Measurements from ENCODE around the gene RBPJL. TPM values are rescaled to one million over a fixed set of nuclear protein-coding genes. Genes with fewer than 3 reads are reported as not detected.

The RBPJL gene
- total RNA-seq, 1 experiment from 2014 or later: not detected

DNA sequence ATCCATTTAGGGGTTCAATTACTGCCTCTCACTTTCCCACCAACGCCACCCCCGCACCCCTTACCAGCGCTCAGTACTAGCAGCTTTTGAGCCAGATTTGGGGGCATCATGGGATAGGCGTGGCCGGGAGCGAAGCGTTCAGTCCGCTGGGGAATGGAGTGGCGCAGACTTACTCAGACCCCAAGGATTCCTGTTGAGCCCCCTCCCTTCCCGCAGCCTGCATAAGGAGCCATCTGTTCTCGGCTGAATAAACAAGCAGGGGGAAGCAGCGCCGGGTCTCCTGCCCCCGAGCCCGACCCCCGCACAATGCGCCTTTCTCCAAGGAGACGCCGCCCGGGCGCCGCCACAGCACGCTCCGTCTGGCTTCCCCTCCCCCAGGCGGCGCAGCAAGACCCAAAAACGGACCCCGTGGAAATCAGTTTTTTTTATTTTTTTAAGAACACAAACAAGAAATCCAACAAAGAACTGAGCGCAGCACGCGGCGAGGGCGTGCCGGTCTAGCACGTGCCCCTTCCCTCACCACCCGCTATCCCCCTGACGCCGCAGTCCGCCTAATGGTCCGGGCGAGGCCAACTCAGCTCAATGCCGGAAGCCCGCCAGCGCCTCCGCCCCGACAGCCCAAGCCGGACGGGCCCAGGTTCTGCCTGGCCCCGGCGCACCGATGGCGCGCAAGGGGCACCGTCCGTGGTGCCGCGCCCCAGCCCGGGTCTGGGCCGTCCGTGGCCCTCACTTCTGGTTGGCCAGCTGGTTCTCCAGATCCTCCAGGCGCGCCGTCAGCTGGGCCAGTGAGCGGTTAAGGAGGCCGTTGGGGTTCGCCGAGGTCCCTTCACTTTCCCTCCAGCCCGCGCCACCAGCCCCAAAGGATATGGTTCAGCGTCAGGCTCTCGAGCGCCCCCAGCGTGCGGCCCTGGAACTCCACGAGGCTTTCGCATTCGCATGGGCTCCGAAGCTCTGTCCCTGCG, 13.3 kb upstream of the RBPJL start:
- peak; percentile 58 for DNase-seq (ENCODE audit: low spot score)

DNA sequence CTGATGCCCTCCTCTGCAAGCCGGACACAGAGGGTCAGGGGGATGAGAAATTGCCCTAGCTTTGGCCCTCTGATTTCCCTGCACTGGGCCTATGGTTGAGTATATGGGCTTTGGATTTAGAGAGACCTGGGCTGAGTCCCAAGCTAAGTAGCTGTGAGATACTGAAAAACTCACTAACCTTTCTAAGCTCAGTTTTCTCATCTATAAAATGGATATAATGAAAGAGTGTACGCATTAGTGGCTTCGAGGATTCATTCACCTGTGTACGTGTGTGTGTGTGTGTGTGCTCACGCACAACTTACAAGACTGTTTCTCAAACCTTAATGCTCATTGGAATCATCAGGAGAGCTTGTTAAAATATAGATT, 12.7 kb upstream of the RBPJL start:
- DNase-seq (ENCODE audit: low spot score): no peak

DNA sequence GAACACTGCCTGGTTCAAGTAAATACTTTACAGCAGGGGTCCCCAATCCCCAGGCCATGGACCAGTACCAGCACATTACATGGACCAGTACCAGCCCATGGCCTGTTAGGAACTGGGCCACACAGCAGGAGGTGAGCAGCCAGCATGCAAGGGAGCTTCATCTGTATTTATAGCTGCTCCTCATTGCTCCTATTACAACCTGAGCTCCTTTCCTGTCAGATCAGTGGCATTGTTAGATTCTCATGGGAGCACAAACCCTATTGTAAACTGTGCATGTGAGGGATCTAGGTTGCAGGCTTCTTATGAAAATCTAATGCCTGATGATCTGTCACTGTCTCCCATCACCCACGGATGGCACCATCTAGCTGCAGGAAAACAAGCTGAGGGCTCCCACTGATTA, 12.0 kb upstream of the RBPJL start:
- no peak for DNase-seq (ENCODE audit: low spot score)

DNA sequence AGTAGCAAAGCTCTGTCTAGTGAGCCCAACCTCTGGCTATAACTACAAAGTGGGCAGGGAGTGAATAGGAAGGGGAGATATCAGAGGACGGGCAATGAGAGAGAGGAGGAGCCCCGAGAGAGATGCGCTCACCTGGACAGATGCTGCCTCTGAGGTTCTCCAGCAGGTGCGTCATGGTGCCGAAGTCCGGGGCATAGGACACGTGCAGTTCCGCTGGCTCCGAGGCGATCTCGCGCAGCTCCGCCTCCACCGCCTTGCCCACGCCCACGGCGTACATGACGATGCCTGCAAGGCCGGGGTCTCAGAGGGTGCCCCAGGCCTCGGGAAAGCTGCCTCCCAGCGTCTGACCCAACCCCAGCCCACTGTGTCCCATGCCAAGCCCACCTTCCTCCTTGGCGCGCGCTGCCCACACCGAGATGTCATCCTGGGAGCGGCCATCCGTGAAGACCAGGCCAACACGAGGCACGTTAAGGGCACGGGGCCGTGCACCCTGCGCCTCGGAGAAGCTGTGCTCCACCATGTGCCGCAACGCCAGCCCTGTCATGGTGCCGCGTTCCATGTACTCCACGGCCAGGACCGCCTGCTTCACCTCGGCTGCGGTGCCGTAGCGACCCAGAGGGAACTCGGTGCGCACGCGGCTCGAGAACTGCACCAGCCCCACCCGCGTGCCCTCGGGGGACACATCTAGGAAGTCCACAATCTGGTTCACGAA, 8.7 kb upstream of the RBPJL start:
- no peak for DNase-seq (ENCODE audit: low spot score)

DNA sequence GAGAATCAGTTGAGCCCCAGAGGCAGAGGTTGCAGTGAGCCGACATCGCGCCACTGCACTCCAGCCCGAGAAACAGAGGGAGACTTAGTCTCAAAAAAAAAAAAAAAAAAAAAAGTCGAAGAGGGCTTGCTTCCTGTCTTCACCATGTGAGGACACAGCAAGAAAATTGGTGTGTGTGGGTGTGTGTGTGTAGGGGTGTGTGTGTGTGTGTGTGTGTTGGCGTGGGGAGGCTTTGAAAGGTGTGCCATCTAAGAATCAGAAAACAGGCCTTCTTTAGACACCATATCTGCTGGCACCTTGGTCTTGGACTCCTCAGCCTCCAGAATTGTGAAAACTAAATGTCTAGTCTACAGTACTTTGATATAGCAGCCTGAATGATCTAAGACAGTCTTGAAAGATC, 6.9 kb upstream of the RBPJL start:
- DNase-seq (ENCODE audit: low spot score): no peak

DNA sequence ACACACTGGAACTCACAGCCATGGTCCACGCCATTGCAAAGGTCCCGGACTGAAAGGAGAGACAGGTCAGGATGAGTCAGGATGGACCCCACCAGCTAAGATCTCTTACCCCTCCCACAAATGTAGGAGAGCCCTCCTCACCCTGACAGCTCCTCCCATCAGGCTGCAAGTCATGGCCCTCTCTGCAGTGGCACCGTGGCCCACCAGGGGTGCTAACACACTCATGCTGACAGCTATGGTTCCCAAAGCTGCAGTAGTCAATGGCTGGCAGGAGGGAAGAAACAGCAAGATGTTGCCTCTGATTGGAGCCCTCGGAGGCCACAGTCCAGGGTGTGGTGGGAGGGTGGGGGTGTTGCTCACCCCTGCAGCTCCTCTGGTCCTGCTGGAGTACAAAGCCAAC, 5.7 kb upstream of the RBPJL start:
- DNase-seq (ENCODE audit: low spot score): peak; percentile 54

DNA sequence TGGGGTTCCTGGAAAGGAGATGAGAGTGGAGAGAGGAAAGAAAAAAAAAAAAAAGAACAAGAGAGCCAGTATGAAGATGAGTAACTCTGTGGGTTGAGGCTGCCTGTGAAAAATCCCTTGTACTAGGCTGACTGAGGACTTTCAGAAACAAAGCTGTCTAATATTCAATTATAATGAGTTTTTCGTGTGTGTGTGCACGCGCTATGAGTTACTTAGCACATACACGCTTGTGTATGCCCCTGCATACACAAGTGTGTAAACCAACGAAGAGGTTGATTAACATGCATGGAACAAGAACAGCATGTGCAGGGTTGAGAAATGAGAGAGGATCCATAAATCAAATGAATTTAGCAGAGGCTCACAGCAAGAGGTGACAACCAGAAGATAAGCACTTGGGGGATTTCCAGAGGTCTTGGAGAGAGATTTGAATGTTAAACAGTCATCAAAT, 4.8 kb upstream of the RBPJL start:
- DNase-seq (ENCODE audit: low spot score): no peak

DNA sequence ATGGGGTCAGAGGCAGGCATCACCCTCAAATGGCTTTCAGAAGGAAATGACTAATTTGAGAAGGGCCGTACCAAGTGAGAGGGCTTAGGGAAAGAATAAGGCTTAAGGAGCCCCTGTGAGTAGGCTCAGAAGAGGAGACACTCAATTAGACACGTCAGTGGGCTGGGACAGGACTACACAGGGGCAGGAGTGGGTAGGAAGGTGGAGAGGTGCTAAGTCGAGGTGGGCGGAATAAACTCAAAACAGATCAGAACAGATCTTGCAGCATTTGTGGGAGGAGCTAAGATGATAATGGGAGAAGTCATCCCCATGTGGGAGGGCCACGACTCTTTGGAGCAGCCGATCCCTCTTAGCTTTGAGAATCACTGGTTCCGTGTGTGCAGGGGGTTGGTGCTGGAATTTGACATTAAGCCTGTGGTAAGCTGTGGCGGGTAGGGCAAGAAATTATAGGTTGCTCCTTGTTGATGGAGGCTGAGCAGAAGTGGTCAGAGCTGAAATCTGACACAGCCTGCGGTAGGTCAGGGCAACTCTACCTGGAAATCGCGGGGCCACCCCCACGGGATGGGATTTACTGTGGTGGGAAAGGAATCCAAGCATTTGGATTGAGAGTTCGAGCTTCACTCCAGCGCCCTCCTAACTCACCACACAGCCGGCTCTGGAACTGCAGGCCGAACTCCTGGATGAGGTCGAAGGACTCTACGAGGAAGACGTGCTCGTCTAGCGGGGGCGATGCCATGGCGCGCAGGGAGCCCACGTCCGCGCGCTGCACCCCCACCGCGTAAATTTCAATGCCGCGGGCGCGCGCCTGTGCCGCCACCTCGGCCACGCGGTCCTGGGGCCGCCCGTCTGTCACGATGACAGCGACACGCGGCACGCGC, 2.8 kb upstream of the RBPJL start:
- no peak for DNase-seq (ENCODE audit: low spot score)

DNA sequence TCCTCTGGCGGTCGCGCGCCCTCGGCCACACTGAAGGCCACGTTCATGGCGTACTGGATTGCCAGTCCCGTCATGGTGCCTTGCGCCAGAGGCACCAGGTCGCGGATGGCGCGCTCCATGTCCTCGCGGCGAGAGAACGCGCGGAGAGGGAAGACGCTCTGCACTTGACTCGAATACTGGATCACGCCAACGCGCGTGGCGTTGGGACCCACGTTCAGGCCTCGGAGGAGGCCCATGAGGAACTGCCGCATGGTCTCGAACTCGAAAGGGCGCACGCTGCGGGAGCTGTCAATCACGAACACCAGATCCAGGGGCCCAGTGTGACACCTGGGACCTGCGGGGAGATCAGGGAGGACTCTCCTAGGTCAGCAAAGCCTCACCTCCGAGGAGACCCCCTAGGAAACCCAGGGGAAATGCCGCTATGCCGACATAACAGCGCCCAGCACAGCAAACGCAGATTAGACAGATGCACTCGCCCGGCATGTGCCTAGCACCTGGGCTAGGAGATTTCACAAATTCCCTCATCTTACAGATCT, 2.1 kb upstream of the RBPJL start:
- DNase-seq (ENCODE audit: low spot score): no peak

DNA sequence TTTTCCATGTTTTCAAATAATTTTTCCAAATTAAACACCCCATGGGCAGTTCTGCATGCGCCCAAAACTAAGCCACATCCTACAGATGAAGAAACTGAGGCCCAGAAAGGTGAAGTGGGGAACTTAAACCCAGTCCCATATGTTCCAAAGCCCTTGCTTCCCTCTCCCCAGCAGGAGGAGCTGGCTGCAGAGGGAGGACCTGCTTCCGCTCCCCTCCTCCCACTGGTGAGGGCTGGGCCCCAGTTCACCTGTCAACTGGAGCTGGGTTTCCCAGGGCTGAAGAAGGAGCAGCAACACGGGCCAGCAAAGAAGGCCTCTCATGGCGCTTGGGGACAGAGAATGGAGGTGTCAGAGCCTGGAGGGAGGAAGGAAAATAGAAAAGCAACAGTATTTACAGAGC, 1.4 kb upstream of the RBPJL start:
- no peak for DNase-seq (ENCODE audit: low spot score)

DNA sequence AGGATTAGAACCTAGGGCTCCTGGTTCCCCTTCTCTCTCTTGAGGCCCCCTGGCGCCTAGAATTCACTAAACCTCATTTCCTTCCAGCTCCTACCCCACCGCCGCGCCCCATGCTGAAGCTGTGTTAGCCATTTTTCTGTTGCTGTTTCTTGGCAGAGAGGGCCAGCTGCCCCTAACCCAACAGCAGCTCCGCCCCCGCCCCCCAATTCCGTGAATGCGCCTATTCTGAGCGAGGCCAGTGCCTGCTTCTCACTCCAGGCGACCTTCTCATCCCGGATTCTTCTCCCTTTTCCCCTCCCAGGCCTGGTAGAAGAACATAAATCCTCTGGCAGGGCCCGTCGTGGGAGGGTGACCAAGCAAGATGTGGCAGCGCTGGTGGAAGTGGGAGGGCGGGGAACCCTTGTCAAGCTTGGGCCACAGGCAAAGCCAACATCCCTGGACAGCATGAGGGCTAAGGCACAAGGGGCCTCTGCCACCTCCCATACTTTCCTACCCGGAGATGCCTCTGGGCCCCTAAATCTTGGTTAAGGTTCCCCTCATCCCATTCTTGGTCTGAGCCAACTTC, 518 bp downstream of the RBPJL start:
- no peak for DNase-seq (ENCODE audit: low spot score)

DNA sequence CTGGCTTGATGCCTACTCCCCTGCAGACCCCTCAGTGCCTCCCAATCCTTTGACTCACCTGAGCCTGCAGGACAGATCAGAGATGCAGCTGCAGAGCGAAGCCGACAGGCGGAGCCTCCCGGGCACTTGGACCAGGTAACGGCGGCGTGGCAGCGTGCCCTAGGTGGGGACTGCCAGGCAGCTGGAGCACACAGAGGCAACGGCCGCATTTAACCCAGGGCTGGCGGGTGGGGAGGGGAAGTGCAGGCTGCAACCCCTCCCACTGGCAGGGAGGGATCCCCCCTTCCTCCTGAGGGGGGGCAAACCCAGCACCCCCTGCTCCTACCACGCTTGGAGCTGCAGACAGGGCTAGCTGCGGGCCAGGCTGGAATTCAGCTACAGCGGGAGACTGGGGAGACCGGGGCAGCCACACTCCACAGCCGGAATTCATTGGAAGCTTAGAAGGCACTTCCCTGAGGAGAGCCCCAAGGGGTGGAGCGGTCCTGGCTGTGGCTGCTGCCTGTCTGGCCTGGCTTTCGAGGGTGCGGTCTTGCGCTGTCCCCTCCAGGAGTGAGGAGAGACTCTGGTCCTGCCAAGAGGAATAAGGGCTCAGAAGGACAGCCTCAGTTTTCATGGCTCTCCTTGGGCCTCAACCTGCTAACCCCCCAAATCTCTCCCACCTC, 1.6 kb downstream of the RBPJL start, which contains the start of gene MATN4:
Gene MATN4 (minus strand): TSS at position 183 of the 662 bp plus-strand sequence. CDS start 2,717 bp downstream, outside the sequence.
- DNase-seq (ENCODE audit: low spot score): no peak

DNA sequence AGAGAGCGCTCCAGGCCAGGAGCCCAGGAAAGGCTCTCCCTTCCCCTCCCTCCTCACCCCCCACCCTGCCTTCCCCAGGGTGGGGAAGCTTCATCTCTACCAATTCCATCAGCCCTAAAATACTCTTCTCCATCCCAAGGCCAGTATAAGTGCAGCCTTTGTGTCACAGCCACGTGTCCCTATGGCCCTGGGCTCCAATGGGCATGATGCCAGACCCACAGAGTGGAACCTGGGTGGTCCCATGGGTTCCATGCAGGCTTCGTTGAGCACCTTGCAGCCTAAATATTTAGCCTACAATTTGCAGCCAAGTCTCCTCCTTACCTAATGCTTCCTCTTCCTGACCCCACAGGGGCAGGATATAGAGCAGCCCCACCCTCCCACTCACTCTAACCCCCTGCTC, 2.4 kb downstream of the RBPJL start:
- DNase-seq (ENCODE audit: low spot score): no peak

DNA sequence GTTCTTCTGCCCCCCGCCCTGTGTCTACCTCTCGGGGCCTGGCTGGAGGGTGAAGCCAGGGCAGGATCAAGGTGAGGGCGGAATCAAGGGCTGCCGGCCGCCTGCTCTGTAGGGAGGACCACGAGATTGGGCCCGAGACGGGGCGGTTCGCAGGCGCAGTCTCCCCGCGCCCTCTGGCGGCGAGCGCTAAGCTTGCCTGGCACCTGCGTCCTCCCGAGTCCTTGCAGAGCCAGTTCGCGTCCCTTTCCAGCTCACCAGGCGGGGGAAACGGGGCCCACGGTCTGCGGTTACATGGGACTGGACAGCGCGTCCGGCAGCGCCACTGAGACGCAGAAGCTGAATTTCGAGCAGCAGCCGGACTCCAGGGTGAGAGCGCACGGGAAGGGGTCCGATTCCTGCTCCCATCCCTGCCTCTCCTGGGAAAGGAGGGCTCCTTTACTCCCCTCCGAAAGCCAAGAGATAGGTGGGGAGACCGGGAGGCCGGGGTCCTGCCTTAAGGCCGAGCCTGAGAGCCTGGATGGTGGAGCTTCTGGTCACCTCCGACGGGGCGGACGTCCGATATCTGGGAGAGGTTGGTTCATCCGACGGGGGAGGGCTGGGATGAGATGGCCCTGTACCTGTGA, 5.1 kb downstream of the RBPJL start:
- peak; percentile 51 for DNase-seq (ENCODE audit: low spot score)

DNA sequence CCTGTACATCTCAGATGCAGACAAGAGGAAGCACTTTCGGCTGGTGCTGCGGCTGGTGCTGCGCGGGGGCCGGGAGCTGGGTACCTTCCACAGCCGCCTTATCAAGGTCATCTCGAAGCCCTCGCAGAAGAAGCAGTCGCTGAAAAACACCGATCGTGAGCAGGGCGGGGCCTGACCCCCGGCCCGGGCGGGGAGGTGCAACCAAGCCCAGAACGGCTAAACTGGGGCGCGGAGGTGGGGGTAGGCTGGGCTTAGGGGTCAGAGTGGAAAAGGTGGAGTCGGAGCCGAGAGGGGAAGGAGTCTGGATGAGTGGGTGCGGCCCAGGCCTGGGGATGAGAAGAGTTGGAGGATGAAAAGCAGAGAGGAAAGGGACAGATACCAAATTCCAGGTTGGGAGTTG, 5.6 kb downstream of the RBPJL start:
- no peak for DNase-seq (ENCODE audit: low spot score)

DNA sequence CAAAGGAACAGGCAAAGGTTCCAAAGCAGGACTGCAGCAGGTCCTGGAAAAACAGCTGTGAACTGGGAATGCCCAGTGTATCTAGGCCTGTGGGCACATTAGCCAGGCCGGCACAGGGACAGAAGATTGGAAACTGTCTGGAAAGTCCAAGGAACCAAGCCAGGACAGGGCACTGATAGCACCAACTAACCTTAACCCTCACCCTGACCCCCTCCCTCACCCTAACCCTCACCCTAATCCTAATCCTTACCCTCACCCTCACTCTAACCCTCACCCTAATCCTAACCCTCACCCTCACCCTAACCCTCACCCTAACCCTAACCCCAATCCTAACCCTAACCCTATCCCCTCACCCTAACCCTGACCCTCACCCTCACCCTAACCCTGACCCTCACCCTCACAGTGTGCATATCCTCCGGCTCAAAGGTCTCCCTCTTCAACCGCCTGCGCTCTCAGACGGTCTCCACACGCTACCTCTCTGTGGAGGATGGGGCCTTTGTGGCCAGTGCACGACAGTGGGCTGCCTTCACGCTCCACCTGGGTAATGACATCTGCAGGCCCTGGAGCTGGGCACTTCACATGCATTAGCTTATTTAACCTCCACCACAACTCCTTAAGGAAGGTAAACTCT, 6.5 kb downstream of the RBPJL start:
- DNase-seq (ENCODE audit: low spot score): no peak

DNA sequence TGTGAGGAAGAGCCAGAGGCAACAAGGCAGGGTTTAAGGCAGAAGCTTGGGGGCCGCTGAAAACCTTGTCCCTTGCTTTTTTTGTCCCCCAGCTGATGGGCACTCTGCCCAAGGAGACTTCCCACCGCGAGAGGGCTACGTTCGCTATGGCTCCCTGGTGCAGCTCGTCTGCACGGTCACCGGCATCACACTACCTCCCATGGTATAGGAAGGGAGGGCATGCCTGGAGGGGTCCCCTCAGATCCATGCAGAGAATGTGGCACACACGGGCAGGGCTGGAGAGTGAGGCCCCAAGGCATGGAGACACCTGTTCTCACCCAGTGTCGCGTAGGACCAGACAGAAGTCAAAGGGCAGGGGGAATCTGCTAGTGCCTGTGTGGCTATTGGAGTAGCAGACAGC, 7.3 kb downstream of the RBPJL start:
- no peak for DNase-seq (ENCODE audit: low spot score)

DNA sequence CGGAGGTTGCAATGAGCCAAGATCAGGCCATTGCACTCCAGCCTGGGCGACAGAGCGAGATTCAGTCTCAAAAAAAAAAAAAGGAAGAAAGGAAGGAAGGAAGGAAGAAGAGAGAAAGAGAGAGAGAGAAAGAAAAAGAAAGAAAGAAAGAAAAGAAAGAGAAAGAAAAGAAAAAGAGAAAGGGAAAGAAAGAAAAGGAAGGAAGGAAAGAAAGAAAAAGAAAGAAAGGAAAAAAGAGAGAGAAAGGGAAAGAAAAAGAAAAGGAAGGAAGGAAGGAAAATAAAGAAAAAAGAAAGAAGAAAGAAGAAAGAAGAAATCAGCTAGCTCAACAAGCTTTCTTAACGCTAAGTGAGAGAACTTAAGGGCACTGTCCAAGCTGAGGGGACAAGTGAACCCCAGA, 9.0 kb downstream of the RBPJL start:
- DNase-seq (ENCODE audit: low spot score): no peak

DNA sequence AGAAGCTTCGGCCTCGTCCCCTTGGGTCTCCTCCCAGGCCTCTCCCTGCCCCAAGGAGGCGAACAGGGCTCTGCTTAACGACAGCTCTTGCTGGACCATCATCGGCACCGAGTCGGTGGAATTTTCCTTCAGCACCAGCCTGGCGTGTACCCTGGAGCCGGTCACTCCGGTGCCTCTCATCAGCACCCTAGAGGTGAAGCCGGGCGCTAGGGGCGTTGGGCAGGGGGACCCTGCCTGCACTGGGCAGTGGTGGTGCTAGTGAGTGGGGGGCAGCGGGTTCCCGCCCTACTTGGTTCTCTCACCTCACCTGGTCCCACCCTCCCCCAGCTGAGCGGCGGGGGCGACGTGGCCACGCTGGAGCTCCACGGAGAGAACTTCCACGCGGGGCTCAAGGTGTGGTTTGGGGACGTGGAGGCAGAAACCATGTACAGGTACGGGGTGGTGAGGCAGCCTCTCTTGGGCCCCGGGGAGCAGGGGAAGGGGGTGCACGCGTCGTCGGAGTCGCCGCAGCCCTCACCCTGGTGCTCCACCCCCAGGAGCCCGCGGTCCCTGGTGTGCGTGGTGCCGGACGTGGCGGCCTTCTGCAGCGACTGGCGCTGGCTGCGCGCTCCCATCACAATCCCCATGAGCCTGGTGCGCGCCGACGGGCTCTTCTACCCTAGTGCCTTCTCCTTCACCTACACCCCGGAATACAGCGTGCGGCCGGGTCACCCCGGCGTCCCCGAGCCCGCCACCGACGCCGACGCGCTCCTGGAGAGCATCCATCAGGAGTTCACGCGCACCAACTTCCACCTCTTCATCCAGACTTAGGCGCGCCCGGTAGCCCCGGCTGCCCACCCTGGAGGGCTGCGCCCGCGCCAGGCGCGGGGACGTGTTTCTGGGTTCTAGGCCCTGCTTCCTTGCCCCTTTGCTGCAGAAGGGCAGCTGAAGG, 9.8 kb downstream of the RBPJL start:
- DNase-seq (ENCODE audit: low spot score): no peak
